Measurements from ENCODE around the gene TMEM139. TPM values are rescaled to one million over a fixed set of nuclear protein-coding genes. Genes with fewer than 3 reads are reported as not detected.
A peak's percentile ranks its signal among the peaks of the same experiment; 100 is the strongest.

TMEM139 gene
- total RNA-seq, 1 donor from 2014 or later: 14.5 TPM

- TF ChIP-seq CTCF (conservative IDR thresholded peaks at IDR 0.05; ENCODE audit: low read depth, low read length): no peak
- no peak for DNase-seq (ENCODE audit: low read depth)
- no peak overlapping the region for H3K4me3 ChIP-seq (ENCODE audit: low read depth, low read length)
Measured at GRCh38 chr7:143269251-143269650, 15.5 kb upstream of the TMEM139 start.

- DNase-seq (ENCODE audit: low read depth): no peak
- H3K4me3 ChIP-seq (ENCODE audit: low read depth, low read length): no peak overlapping the region
- no peak for TF ChIP-seq CTCF (conservative IDR thresholded peaks at IDR 0.05; ENCODE audit: low read depth, low read length)
Measured at GRCh38 chr7:143271240-143271639, 13.5 kb upstream of the TMEM139 start.

- TF ChIP-seq CTCF (conservative IDR thresholded peaks at IDR 0.05; ENCODE audit: low read depth, low read length): no peak
- no peak overlapping the region for H3K4me3 ChIP-seq (ENCODE audit: low read depth, low read length)
- no peak for DNase-seq (ENCODE audit: low read depth)
Measured at GRCh38 chr7:143272871-143273270, 11.9 kb upstream of the TMEM139 start.

- H3K4me3 ChIP-seq (ENCODE audit: low read depth, low read length): no peak overlapping the region
- no peak for TF ChIP-seq CTCF (conservative IDR thresholded peaks at IDR 0.05; ENCODE audit: low read depth, low read length)
- DNase-seq (ENCODE audit: low read depth): peak; percentile 51
Measured at GRCh38 chr7:143279186-143280098, 5.3 kb upstream of the TMEM139 start.

GRCh38 chr7:143280160-143280559 lies 4.6 kb upstream of the TMEM139 start:
- no peak overlapping the region for H3K4me3 ChIP-seq (ENCODE audit: low read depth, low read length)
- no peak for DNase-seq (ENCODE audit: low read depth)
- no peak for TF ChIP-seq CTCF (conservative IDR thresholded peaks at IDR 0.05; ENCODE audit: low read depth, low read length)

- no peak overlapping the region for H3K4me3 ChIP-seq (ENCODE audit: low read depth, low read length)
- DNase-seq (ENCODE audit: low read depth): no peak
- TF ChIP-seq CTCF (conservative IDR thresholded peaks at IDR 0.05; ENCODE audit: low read depth, low read length): no peak
Measured at GRCh38 chr7:143280566-143280965, 4.2 kb upstream of the TMEM139 start.

- H3K4me3 ChIP-seq (ENCODE audit: low read depth, low read length): no peak overlapping the region
- no peak for DNase-seq (ENCODE audit: low read depth)
- no peak for TF ChIP-seq CTCF (conservative IDR thresholded peaks at IDR 0.05; ENCODE audit: low read depth, low read length)
Measured at GRCh38 chr7:143281529-143281928, 3.2 kb upstream of the TMEM139 start.
